Caco-2 (cell line): Measurements from ENCODE around the gene ZNF205. TPM values are rescaled to one million over a fixed set of nuclear protein-coding genes. Genes with fewer than 3 reads are reported as not detected.
"Not testable (repeated sequence)": the region's sequence is repeated elsewhere in the genome, so short reads cannot be mapped to it uniquely, and the experiment has no call there.

ENCODE experiments used
- BruUV-seq: library from RNA; stranded (reverse); fragments of 400-500 nt; replicated peaks from 2 replicates; lab custom pipeline; 2021; lab: Mats Ljungman, UMichigan
- CTCF ChIA-PET: fragments of 300-600 bp; sonication (Branson Sonifier 250); formaldehyde crosslinking; loops from one replicate; lab custom pipeline; 2022; ENCODE audit warnings: antibody characterized with exemption; lab: Charles Lee
- POLR2A ChIA-PET: fragments of 300-600 bp; sonication (Branson Sonifier 250); formaldehyde crosslinking; loops from one replicate; lab custom pipeline; 2022; ENCODE audit warnings: antibody characterized with exemption; lab: Charles Lee
- DNase-seq, 2 experiments: peaks; one replicate each; pipeline versions ENCODE4 v3.0.0 to v3.0.0-alpha.2; 2020 to 2022
- H3K27me3 ChIP-seq: replicated peaks from 2 replicates; pipeline ENCODE4 v1.6.0; 2011; ENCODE audit warnings: low read length; ENCODE audit not compliant: control insufficient read depth, insufficient read depth
- H3K36me3 ChIP-seq: 2 replicates; pipeline ENCODE4 v1.5.1; 2011; ENCODE audit warnings: low read length; ENCODE audit not compliant: control insufficient read depth, insufficient read depth
- H3K4me1 ChIP-seq: fragments of 250-450 bp; sonication (Bioruptor Pico); 2 replicates; pipeline ENCODE4 v1.5.1; 2020; ENCODE audit warnings: mild to moderate bottlenecking
- H3K4me3 ChIP-seq: 2 replicates; pipeline ENCODE4 v1.5.1; 2011; ENCODE audit warnings: low read depth, mild to moderate bottlenecking, control low read depth, low read length
- H3K9me3 ChIP-seq: fragments of 250-450 bp; sonication (Bioruptor Pico); 2 replicates; pipeline ENCODE4 v1.5.1; 2020; ENCODE audit warnings: mild to moderate bottlenecking, moderate library complexity
- H3K27ac Mint-ChIP-seq: one replicate; pipeline ENCODE4 v1.8.0; 2022; ENCODE audit warnings: mixed read lengths; ENCODE audit not compliant: unreplicated experiment
- H3K27me3 Mint-ChIP-seq: one replicate; pipeline ENCODE4 v1.8.0; 2022; ENCODE audit warnings: mixed read lengths; ENCODE audit not compliant: insufficient read depth, unreplicated experiment
- H3K36me3 Mint-ChIP-seq: one replicate; pipeline ENCODE4 v1.8.0; 2022; ENCODE audit warnings: mild to moderate bottlenecking, mixed read lengths; ENCODE audit not compliant: insufficient read depth, unreplicated experiment
- H3K4me1 Mint-ChIP-seq: one replicate; pipeline ENCODE4 v1.8.0; 2022; ENCODE audit warnings: low read depth, mixed read lengths; ENCODE audit not compliant: unreplicated experiment
- H3K4me3 Mint-ChIP-seq: one replicate; pipeline ENCODE4 v1.8.0; 2022; ENCODE audit warnings: mild to moderate bottlenecking, moderate library complexity, mixed read lengths; ENCODE audit not compliant: unreplicated experiment
- H3K9me3 Mint-ChIP-seq: one replicate; pipeline ENCODE4 v1.8.0; 2022; ENCODE audit warnings: mixed read lengths; ENCODE audit not compliant: unreplicated experiment
- CTCF ChIP-seq, 2 experiments: fragments of 200-600 bp in 1 of 2; IDR thresholded peaks; 1 replicate in 1 of 2; 2 replicates in 1 of 2; pipeline versions ENCODE4 v1.5.1 to v1.8.0; 2011 to 2022; ENCODE audit warnings: antibody characterized with exemption in 1 of 2, control low read depth in 1 of 2, inconsistent platforms in 1 of 2, low read depth in 1 of 2, low read length in 1 of 2, mild to moderate bottlenecking in 1 of 2, moderate library complexity in 1 of 2; ENCODE audit not compliant: insufficient read depth in 1 of 2, severe bottlenecking in 1 of 2, unreplicated experiment in 1 of 2
- intact Hi-C: fragments of 100-400 bp; cut with micrococcal nuclease; formaldehyde crosslinking; loops from one replicate; pipeline ENCODE4 v1.10.0; 2022; ENCODE audit not compliant: unreplicated experiment
- total RNA-seq: library from RNA; stranded (reverse); gene quantifications from 2 replicates; pipeline ENCODE4 v1.2.3, GENCODE V29; 2022

Gene ZNF205
- total RNA-seq, 1 experiment from 2014 or later, result 13.5 TPM

- H3K36me3 Mint-ChIP-seq, DNase-seq, POLR2A ChIA-PET, H3K9me3 ChIP-seq, H3K27ac Mint-ChIP-seq, H3K27me3 ChIP-seq, intact Hi-C loops, H3K4me3 ChIP-seq, H3K27me3 Mint-ChIP-seq, H3K36me3 ChIP-seq, H3K9me3 Mint-ChIP-seq, H3K4me3 Mint-ChIP-seq, CTCF ChIA-PET, BruUV-seq, H3K4me1 Mint-ChIP-seq: not testable (repeated sequence)
- H3K4me1 ChIP-seq, result peaks cover 10% of the 10 kb centered on the region
Observed at GRCh38 chr16:3083408-3083807, 29.0 kb upstream of the ZNF205 start.

- ChIA-PET CTCF (no interaction called here), POLR2A (no interaction called here)
- H3K4me3 ChIP-seq, result no peak overlapping the region
- H3K27me3 ChIP-seq, result no peaks in the 10 kb centered on the region
- H3K36me3 ChIP-seq, result no peaks in the 10 kb centered on the region
- peaks cover 4% of the 10 kb centered on the region for H3K27me3 Mint-ChIP-seq
- no peak overlapping the region for H3K27ac Mint-ChIP-seq
- H3K4me1 ChIP-seq, result peaks cover 10% of the 10 kb centered on the region
- H3K9me3 Mint-ChIP-seq, result no peaks in the 10 kb centered on the region
- intact Hi-C loops, result no loop called here
- no peaks in the 10 kb centered on the region for H3K36me3 Mint-ChIP-seq
- no peaks in the 10 kb centered on the region for H3K9me3 ChIP-seq
- BruUV-seq, result no TSS peak
- H3K4me1 Mint-ChIP-seq, result no peaks in the 10 kb centered on the region
- TF ChIP-seq CTCF (IDR thresholded peaks at IDR 0.05; ENCODE audit: insufficient read depth in 1 of 2, low read depth in 1 of 2, low read length in 1 of 2, severe bottlenecking in 1 of 2, unreplicated experiment in 1 of 2), result no peak
- H3K4me3 Mint-ChIP-seq, result no peak overlapping the region
- no peak for DNase-seq
Observed at GRCh38 chr16:3084491-3084890, 27.9 kb upstream of the ZNF205 start.

- no peak overlapping the region for H3K4me3 Mint-ChIP-seq
- H3K27me3 Mint-ChIP-seq, result no peaks in the 10 kb centered on the region
- Histone ChIP-seq H3K27me3 (no peaks in the 10 kb centered on the region), H3K4me1 (peaks cover 10% of the 10 kb centered on the region), H3K9me3 (no peaks in the 10 kb centered on the region), H3K36me3 (no peaks in the 10 kb centered on the region), H3K4me3 (no peak overlapping the region)
- no peaks in the 10 kb centered on the region for H3K36me3 Mint-ChIP-seq
- BruUV-seq, result no TSS peak
- H3K27ac Mint-ChIP-seq, result no peak overlapping the region
- ChIA-PET CTCF (no interaction called here), POLR2A (interaction anchor here (0.5 kb wide), 1 partner anchor 40 kb away, joined by 3 read pairs; no protein-coding TSS in a partner anchor)
- H3K9me3 Mint-ChIP-seq, result no peaks in the 10 kb centered on the region
- no peak for DNase-seq
- intact Hi-C loops, result no loop called here
- no peaks in the 10 kb centered on the region for H3K4me1 Mint-ChIP-seq
- TF ChIP-seq CTCF (IDR thresholded peaks at IDR 0.05; ENCODE audit: insufficient read depth in 1 of 2, low read depth in 1 of 2, low read length in 1 of 2, severe bottlenecking in 1 of 2, unreplicated experiment in 1 of 2), result no peak
Observed at GRCh38 chr16:3084969-3085670, 27.3 kb upstream of the ZNF205 start.
